Ishikawa (cell line): ENCODE results near the gene FAM170B.

ENCODE experiments used
- MAX ChIP-seq: IDR thresholded peaks from 2 replicates; pipeline ENCODE4 v1.6.1; 2012
- RAD21 ChIP-seq: IDR thresholded peaks from 2 replicates; pipeline ENCODE4 v1.6.1; 2012; ENCODE audit warnings: low read depth
- YY1 ChIP-seq: IDR thresholded peaks from 2 replicates; pipeline ENCODE4 v1.6.1; 2012; ENCODE audit warnings: low read depth
- ZBTB7A ChIP-seq: IDR thresholded peaks from 2 replicates; pipeline ENCODE4 v1.6.1; 2012; ENCODE audit warnings: low read depth

- TF ChIP-seq YY1 (no peak), ZBTB7A (no peak), RAD21 (no peak), MAX (no peak)
Measured at GRCh38 chr10:49123981-49124950, 9.6 kb downstream of the FAM170B start.
